Measurements from ENCODE around the gene SCYGR1. TPM values are rescaled to one million over a fixed set of nuclear protein-coding genes. Genes with fewer than 3 reads are reported as not detected.
"Not testable (repeated sequence)": the region's sequence is repeated elsewhere in the genome, so short reads cannot be mapped to it uniquely, and the experiment has no call there.

SCYGR1 gene, protein sequence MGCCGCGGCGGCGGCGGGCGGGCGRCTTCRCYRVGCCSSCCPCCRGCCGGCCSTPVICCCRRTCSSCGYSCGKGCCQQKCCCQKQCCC
- total RNA-seq: not detected
- long read RNA-seq: 0 reads

DNA sequence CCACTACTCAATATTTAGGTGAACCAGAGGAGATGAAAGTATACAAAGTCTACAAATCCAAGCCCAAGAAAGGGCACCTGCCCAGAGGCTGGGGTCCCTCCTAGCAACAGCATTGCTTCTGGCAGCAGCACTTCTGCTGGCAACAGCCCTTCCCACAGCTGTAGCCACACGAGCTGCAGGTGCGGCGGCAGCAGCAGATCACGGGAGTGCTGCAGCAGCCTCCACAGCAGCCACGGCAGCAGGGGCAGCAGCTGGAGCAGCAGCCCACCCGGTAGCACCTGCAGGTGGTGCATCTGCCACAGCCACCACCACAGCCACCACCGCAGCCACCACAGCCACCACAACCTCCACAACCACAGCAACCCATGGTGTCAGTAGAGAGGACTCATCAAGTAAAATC is at the start of gene SCYGR1:
Gene SCYGR1, minus strand, starts transcription at position 367 of the 400 bp plus-strand sequence. Its CDS starts 0 bp downstream, at position 367.
- intact Hi-C loops (cut with micrococcal nuclease); DNase-seq; ATAC-seq: not testable (repeated sequence)

DNA sequence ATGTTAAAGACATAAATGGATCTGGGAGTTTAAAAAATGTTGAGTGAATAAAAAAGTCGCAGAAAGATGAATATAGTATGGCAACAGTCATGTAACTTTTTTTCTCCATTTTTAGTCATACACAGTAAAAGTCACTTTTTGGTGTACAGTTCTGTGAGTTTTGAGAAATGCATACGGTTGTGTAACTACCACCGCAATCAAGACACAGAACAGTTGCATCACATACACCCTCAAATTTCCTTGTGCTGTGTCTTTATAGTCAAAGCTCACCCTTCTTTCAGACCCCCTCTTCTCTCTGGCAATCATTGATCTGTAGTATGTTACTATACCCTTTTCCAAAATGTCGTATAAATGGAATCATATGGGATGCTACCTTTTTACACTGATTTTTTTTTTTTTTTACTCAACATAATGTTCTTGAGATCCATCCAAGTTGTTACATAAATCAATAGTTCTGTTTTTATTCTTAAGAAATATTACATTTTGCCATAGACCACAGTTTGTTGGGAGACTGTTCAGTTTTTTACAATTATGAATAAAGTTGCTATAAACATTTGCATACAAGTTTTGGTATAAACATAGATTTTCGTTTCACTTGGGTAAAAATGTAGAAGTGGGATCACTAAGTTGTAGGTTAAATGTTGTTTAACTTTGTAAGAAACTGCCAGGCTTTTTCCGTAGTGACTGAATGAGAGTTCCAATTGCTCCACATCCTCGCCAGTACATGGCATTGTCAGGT is 48.9 kb upstream of the SCYGR1 start:
- no peak for DNase-seq
- intact Hi-C loops (cut with micrococcal nuclease): no loop called here
- peak; percentile 17 for ATAC-seq

DNA sequence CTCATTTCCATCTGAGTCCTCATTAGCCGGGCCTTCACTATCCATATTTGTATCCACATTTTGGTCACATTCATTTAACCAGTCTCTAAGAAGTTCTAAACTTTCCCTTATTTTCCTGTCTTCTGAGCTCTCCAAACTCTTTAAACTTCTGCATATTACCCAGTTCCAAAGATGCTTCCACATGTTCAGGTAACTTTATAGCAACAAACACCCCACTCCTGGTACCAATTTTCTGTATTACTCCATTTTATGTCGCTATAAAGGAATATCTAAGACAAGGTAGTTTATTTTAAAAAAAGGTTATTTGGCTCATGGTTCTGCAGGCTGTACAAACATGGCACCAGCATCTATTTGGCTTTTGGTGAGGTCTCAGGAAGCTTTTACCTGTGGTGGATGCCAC is 45.4 kb upstream of the SCYGR1 start:
- ATAC-seq: no peak
- intact Hi-C loops (cut with micrococcal nuclease): no loop called here
- DNase-seq: no peak

DNA sequence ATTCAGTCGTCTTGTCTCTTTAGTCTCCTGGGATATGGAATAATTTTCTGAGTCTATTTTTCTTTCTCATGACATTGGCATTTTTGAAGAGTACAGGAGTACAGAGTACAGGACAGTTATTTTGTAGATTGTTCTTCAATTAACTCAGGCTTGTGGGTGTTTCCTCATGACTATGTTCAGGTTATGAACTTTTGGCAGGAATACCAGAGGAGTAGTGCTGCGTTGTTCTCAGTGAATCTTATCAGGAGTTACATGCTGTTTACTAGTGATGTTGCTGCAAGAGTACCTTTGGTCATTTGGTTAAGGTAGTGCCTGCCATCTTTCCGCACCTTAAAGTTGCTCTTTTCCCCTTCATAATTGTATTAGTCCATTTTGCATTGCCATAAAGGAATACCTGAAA is 42.9 kb upstream of the SCYGR1 start:
- ATAC-seq (no peak), DNase-seq (no peak)
- intact Hi-C loops (cut with micrococcal nuclease): no loop called here

DNA sequence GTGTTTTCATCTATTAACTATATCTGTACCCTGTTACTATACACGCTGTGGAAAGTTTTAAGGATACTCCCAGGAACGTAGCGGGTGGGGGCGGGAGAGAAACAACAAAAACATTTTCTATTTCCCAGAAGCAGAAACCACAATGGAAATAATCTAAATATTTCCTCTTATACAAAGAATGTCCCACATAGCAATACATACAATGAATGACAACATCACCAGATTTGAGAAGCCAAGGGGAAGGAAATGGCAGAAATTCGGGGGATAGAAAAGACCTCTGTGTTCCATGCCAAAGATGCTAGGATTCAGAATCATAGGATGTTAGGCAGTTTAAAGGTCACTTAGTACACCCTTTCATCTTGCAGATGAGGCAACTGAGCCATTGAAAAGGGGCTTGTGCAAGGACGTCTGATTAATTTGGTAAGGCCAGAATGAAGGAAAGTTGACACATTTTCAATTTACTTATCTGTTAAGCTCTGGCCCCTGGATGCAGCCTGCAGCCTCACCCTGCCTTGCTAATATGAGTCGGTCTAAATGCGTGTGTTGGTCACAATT is 41.1 kb upstream of the SCYGR1 start:
- DNase-seq (no peak), ATAC-seq (no peak)
- intact Hi-C loops (cut with micrococcal nuclease): no loop called here

DNA sequence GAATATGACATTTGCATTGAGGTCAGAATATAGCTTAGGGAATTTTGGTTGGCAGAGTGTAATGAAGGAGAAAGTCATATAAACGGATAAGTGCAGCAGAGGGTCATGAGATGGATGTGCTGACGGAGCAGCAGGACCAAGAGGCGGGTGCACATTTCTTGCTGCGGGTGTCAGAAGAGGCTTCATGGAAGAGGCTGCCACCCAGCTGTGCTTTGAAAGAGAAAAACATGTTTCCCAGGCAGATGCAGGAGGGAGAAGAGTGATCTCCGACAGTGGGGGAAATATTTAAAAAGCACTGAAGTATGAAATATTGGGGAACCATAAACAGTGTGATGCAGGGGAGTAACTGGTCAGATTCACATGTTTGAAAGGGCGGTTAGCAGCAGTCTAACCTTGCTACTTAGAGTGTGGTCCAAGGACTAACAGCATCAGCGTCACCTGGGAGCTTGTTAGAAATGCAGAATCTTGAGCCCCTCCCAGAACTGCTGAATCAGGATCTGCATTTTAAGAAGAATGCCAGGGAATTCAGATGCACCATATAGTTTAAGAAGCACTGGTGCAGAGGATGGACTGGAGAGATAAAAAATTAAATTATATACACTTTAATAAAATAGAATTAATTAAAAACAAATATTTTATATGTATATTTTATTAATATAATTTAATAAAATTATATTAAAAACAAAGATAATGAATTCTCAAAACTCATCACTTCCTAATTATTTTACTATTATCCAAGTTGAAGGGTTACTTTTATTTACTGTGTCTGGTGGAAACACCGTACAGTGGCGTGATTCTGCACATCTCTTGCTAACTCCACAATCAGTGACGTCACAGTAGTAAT is 36.1 kb upstream of the SCYGR1 start:
- intact Hi-C loops (cut with micrococcal nuclease): no loop called here
- DNase-seq (no peak), ATAC-seq (no peak)

DNA sequence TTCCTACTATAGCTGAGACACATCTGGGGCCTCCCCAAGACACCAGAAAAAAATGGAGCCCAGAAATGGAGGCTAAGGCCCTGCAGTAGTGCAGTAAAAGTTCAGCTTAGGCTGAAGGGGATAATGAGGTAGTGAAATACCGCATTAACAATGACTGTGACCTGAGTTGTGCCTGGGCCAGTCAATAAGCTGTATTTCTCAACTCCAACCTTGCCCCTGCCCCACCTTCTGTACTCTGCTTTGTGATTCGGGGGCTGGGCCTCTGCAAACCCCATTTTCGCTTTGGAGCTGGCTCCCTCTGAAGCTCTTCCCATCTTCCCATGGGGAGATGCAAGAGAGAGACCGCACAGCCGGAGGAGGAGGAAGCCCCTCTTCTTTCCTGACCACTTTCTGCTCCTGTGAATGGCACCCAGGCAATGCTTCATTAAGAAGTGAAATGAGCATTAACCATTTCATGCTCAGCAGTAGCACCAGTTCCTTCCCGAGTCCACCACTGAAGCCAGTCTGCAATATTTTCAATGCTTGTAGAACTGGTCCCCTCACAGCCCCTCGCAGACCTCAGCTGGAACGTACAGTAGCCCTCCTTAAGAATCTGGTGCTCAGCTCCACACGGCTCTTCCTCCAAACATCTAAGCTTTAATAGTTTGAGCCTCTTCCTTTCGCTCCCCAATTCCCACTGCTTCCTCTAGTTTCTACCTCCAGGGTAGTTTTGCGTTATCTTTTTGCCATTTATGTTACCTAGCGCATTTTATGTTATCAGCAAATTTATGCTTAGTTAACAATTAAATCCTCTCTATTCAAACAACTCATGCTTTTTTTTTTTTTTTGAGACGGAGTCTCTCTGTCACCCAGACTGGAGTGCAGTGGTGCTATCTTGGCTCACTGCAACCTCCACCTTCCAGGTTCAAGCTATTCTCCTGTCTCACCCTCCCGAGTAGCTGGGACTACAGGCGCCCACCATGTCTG is 32.6 kb upstream of the SCYGR1 start:
- intact Hi-C loops (cut with micrococcal nuclease): no loop called here
- ATAC-seq: no peak
- DNase-seq: no peak

DNA sequence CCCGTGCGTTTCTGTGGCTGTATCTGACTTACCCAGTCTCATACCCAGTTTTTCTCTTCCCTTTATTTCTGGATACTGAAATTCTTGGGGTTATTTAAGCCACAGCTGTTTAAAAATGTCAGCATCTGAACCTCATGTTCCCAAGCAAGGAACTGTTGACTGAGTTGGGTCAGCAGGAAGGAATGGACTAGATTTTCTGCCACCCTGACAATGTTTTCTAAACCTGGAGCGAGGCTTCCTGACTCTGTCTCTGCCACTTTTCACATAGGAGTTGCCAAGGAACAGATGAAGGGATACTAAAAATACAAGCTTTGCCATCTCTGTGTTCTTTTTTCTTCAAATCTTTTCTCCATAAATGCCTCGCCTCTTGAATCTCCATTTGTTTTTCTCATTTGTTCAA is 29.0 kb upstream of the SCYGR1 start:
- intact Hi-C loops (cut with micrococcal nuclease): no loop called here
- ATAC-seq (peak; percentile 48), DNase-seq (no peak)

DNA sequence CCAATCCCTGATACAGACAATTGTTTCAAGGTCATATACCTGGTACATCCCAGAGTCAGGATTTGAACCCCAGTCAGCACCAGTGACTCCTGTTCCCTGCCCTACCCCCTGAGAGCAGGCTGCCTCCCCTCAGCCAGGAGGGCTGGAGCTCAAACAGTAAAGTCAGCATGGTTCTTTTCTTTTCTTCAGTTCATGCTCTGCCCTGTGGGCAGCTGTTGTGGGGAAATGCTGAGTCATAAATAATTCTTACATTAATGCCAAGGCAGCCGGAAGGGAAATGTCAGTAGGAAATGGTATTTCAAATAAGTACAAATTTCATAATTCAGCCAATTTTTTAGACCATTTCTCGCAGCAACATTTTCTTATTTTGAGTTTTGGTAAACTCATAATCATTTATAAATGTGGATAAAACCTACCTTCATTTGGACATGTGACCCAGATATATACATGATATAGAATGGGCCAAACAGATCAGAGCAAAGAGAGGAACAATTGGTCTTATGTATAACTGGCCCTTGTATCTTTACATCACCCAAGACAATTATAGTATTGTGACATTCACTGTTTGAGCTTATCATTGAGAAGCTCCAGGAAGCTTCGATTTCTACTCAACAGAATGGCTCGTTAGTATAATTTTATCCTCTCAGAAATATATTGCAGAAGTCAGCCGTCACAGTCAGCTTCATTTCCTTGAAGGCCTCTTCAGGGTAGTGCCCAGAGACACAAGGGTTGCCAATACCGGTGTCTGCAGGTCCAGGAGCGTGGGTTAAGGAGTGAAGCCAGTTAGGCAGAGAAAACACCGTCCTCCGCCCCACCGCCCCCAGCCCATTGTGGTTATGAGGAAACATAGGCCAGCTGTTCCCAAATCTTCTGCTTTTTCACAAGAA is 28.0 kb upstream of the SCYGR1 start:
- intact Hi-C loops (cut with micrococcal nuclease): no loop called here
- DNase-seq: peak; percentile 63
- ATAC-seq: peak; percentile 91

DNA sequence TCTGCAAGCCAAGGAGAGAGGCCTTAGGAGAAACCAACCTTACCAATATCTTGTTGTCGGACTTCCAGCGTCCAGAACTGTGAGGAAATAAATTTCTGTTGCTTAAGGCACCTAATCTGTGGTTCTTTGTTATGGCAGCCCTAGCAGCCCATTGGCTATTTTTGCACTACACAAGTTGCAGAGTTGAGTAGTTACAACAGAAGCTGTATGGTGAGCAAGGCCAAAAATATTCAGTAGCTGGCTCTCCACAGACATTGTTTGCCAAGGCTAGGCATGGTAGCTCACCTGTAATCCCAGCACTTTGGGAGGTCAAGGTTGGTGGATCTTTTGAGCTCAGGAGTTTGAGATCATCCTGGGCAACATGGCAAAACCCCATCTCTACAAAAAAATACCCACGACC is 27.1 kb upstream of the SCYGR1 start:
- intact Hi-C loops (cut with micrococcal nuclease): no loop called here
- DNase-seq: no peak
- no peak for ATAC-seq

DNA sequence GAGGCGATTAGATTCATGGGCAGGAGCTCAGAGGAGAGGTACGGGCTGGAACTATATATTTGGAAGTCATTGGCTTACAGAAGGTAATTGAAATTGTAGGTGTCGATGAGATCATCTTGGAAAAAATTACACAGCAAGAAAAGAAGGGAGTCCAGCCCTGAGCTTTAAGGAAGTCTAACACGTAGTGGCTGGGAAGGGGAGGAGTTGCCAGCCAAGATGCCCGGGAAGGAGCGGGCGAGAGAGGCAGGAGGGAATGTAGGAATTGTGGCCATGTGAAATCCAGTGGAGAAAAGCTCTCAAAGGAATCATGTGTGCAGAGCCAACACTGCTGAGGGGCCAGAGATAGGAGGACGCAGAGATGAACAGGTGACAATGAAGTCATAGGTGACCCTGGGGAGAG is 25.6 kb upstream of the SCYGR1 start:
- intact Hi-C loops (cut with micrococcal nuclease): no loop called here
- no peak for DNase-seq
- ATAC-seq: no peak

DNA sequence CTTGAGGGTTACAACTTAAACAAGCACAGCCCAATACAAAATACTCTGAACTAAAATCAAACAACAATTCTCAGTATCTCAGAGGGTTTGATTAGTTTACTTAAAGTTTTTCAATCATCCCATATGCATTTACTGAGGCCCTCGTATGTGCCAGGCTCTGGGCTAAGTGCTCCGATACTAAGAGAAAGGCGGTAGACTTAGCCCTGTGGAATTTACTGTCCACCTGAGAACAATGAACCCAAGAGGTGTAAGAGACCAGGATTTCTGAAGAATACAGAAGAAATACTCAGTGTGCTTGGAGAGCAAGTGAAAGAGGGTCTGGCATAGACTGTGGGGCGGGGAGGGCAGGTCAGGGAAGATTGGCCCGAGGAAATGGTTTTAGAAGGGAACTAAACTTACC is 25.1 kb upstream of the SCYGR1 start:
- intact Hi-C loops (cut with micrococcal nuclease): no loop called here
- ATAC-seq: no peak
- DNase-seq: no peak

DNA sequence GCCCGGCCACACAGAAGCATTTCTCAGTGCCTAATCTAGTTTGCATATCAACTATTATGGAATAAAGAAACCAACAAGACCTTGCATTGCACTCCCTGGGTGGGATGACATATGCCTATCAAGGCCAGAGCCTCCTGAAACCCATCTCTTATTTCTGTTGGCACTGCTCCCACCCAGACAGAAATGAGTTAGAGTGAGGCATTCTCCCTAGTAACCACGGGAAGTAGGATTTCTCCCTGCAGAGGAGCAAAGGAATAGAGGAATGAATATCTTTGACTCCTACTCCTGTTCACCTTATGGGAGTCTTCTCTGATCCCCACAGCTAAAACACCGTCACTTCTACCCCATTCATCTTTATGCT is 24.2 kb upstream of the SCYGR1 start:
- DNase-seq (no peak), ATAC-seq (no peak)
- intact Hi-C loops (cut with micrococcal nuclease): no loop called here

DNA sequence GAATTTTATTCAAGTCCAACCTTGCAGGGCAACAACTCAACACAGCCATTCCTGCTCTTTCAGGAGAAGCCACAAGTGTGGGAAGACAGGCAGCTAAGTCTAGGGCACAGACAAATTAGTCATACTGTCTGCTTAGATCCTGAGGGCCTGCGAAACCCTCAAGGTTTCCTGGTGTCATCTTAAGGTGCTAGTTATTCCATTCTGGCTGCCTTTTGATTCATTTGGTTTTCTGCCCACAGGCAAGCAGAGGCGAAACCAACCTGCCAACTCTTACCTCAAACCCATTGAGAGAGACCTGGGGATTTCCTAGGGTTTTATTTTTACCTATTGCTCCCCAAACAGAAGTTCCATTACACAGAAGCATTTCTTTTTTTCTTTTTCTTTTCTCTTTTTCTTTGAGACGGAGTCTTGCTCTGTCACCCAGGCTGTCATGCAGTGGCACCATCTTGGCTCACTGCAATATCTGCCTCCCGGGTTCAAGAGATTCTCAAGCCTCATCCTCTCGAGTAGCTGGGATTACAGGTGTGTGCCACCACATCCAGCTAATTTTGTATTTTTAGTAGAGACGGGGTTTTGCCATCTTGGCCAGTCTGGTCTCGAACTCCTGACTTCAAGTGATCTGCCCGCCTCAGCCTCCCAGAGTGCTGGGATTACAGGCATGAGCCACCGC is 23.7 kb upstream of the SCYGR1 start:
- ATAC-seq (no peak), DNase-seq (no peak)
- intact Hi-C loops (cut with micrococcal nuclease): no loop called here

DNA sequence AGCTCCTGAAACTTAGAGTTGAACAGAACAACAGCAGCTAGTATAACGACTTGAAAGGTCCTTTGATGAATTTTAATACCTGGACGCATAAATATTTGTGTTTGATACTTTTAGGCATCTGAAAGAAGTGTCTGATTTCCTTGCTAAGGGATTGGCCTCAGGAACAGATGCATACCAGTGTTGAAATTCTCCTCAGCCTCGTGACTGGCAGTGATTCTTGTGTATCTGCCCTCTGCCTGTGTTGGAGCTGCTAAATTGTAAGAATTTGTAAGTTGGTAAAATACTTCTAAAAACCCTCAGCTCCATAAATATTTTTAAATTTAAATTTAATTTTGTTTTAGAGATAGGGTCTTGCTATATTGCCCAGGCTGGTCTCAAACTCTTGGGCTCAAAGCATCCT is 22.4 kb upstream of the SCYGR1 start:
- ATAC-seq (no peak), DNase-seq (no peak)
- intact Hi-C loops (cut with micrococcal nuclease): no loop called here

DNA sequence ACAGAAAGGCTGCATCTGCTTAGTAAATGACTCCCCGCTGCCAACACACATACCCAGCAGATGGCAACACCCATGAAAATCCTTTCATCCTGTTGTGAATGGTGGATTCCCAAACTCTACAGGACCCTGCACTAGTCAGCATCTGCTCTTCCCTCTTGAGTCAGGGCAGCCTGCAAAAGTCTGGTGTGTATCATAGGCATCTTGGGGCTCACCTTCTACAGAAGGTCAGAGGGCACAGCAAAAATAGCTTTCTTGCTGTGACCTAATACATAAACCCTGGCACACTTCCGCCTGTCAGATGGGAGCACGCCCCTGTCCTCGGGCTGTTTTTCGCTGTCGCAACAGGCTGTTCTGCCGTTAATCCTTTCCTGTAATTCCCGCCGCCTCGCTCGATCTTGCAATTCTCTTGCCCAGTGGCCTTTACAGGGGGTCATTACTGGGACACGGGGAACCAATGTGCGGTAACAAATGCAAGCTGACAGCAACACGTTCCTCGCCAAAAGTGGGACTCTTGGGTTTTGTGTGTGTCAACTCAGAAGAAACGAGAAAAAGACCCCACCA is 19.9 kb upstream of the SCYGR1 start:
- DNase-seq (peak; percentile 71), ATAC-seq (peak; percentile 45)
- intact Hi-C loops (cut with micrococcal nuclease): no loop called here
